Measurements from ENCODE around the gene DDX25.

GRCh38 chr11:125950696-125951651 is 46.7 kb downstream of the DDX25 start:
- TF ChIP-seq CTCF (IDR thresholded peaks at IDR 0.05; ENCODE audit: insufficient read depth, low read length, poor library complexity, severe bottlenecking) (no peak), EZH2phosphoT487 (conservative IDR thresholded peaks at IDR 0.05; ENCODE audit: low read length) (no peak)

Data from SU-DHL-6 (cell line).